ENCODE data around the gene ACAA1. TPM values are rescaled to one million over a fixed set of nuclear protein-coding genes. Genes with fewer than 3 reads are reported as not detected.
A peak's percentile ranks its signal among the peaks of the same experiment; 100 is the strongest.

The ACAA1 gene
- total RNA-seq, 2 experiments from 2014 or later = 52.2 to 64.6 TPM

DNA sequence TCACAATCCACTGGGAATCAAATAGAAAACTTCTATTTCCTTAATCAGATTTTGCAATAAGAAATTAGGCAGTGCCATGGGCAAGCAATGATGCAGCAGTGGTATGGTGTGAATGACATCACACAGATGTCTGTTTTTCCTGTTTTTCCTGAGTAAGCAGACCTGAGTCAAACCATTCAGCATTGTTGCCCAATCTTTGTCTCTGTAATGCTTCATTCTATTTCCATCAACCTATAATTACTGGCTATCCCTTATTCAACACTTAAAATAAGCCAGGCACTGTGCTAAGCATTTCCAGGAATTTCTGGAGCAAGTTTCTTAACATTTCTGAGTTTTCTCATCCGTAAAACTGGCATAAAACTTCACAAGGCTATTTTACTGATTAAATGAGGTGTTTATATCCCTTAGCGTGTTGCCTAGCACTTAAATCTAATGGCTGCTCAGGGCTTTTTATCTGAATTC lies 17.1 kb upstream of the ACAA1 start:
- H3K9me3 Mint-ChIP-seq (ENCODE audit: low read depth) = no peaks in the 10 kb centered on the region
- DNase-seq (no peak), ATAC-seq (peak; percentile 55)
- intact Hi-C loops (cut with DNase I, micrococcal nuclease) = no loop called here
- no peaks in the 10 kb centered on the region for H3K27me3 Mint-ChIP-seq
- ChIA-PET CTCF (interaction anchor here (1.0 to 1.5 kb wide), 2 partner anchors 10 to 98 kb away, joined by 3 to 7 read pairs; no protein-coding TSS in a partner anchor), POLR2A (no interaction called here)
- no peaks in the 10 kb centered on the region for H3K36me3 Mint-ChIP-seq (ENCODE audit: low read depth)
- peaks cover 31% of the 10 kb centered on the region for H3K4me1 Mint-ChIP-seq
- peak overlapping the region; percentile 19 for H3K27ac Mint-ChIP-seq
- no peak overlapping the region for H3K4me3 Mint-ChIP-seq

DNA sequence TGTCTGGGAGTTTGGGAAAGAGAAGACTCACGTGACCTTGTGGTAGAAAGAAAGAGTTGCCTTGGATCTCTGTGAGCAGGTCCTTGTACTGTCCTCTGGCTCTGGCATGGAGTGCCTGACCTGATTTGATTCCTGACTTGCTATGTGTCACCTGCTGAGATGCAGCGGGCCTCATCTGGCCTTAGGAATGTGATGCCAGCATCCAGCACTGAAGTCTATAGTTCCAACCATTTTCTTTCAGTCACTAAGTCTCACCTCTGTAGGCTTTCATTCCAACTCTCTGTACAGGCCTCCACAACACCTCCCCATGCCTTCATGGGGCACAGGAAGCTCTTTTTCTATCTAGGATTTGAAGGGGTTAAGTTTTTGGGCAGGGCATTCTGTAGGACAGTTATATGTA lies 16.3 kb upstream of the ACAA1 start:
- intact Hi-C loops (cut with DNase I, micrococcal nuclease) = no loop called here
- Mint-ChIP-seq H3K27me3 (no peaks in the 10 kb centered on the region), H3K36me3 (ENCODE audit: low read depth) (no peaks in the 10 kb centered on the region), H3K4me3 (no peak overlapping the region), H3K4me1 (peaks cover 31% of the 10 kb centered on the region), H3K27ac (no peak overlapping the region), H3K9me3 (ENCODE audit: low read depth) (no peaks in the 10 kb centered on the region)
- POLR2A ChIA-PET = interaction anchor here (0.6 kb wide), 1 partner anchor 13 kb away, joined by 3 read pairs; no protein-coding TSS in a partner anchor
- no peak for DNase-seq
- no peak for ATAC-seq
- CTCF ChIA-PET = interaction anchor here (0.5 to 1.5 kb wide), 3 partner anchors 11 to 1050 kb away, joined by 3 to 7 read pairs (median 4); partner anchors contain the start of gene ACAA1

DNA sequence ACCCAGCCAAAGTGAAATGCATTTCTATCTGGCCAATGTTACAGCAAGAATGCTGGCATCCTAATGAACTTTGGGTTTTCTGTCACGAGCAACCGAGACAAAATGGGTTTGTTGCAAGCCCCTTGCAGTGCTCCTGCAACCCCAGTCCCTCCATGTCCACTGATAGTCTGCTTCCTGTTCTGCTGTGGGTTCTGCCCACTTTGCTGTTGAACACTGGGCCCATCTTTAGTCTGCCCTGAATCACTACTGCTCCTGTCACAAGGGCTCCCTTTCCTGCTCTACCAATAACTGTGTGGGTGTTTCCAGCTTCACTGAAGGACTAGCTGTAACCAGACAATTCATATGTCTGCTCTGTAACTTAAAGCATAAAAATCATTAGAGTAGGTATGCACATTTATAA lies 15.7 kb upstream of the ACAA1 start:
- H3K4me1 Mint-ChIP-seq = peaks cover 36% of the 10 kb centered on the region
- no peak for DNase-seq
- H3K9me3 Mint-ChIP-seq (ENCODE audit: low read depth) = peaks cover 2% of the 10 kb centered on the region
- H3K36me3 Mint-ChIP-seq (ENCODE audit: low read depth) = no peaks in the 10 kb centered on the region
- CTCF ChIA-PET = interaction anchor here (1.5 kb wide), 2 partner anchors 12 to 15 kb away, joined by 4 to 7 read pairs; partner anchors contain the start of gene ACAA1
- ATAC-seq = peak; percentile 44
- H3K4me3 Mint-ChIP-seq = no peak overlapping the region
- no peak overlapping the region for H3K27ac Mint-ChIP-seq
- intact Hi-C loops (cut with DNase I, micrococcal nuclease) = no loop called here
- POLR2A ChIA-PET = interaction anchor here (0.6 kb wide), 1 partner anchor 12 kb away, joined by 3 read pairs; no protein-coding TSS in a partner anchor
- H3K27me3 Mint-ChIP-seq = no peaks in the 10 kb centered on the region

DNA sequence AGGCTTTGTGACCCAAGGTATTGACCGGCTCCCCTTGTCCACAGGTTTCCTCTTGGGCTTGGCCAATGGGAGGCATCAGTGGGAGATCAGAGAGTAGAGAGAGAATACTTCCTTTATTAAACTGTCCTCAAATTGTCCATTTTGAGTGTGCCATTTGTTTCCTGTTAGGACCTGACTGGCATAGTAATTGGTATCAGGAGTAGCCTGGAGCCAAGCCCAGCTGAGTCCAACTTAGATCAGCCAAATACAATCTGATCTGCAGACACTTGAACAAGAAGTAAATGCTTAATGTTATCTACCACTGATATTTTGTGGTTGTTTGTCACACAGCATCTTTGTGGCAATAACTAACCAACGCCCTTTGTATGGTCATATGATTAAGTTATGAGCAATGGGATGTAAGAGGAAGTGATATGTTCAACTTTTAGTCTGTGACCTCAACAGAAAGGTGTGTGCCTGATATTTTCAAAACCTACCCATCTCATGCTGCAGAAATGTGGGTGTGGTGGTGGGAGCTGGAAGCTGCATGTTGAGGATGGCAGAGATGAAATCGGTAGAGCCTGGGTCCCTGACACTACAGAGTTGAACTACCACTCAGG lies 14.8 kb upstream of the ACAA1 start:
- CTCF ChIA-PET = interaction anchor here (0.6 to 1.5 kb wide), 3 partner anchors 13 to 18 kb away, joined by 3 to 4 read pairs (median 3); partner anchors contain the start of genes ACAA1 and MYD88
- Mint-ChIP-seq H3K27ac (no peak overlapping the region), H3K4me3 (no peak overlapping the region), H3K27me3 (no peaks in the 10 kb centered on the region), H3K9me3 (ENCODE audit: low read depth) (peaks cover 2% of the 10 kb centered on the region), H3K4me1 (peaks cover 36% of the 10 kb centered on the region), H3K36me3 (ENCODE audit: low read depth) (no peaks in the 10 kb centered on the region)
- ATAC-seq = peak; percentile 57
- intact Hi-C loops (cut with DNase I, micrococcal nuclease) = loop anchor here in 1 of 2 experiments (1.0 kb wide), 1 partner anchor 13 kb away; the partner anchor contains the start of gene MYD88
- no peak for DNase-seq
- POLR2A ChIA-PET = no interaction called here

DNA sequence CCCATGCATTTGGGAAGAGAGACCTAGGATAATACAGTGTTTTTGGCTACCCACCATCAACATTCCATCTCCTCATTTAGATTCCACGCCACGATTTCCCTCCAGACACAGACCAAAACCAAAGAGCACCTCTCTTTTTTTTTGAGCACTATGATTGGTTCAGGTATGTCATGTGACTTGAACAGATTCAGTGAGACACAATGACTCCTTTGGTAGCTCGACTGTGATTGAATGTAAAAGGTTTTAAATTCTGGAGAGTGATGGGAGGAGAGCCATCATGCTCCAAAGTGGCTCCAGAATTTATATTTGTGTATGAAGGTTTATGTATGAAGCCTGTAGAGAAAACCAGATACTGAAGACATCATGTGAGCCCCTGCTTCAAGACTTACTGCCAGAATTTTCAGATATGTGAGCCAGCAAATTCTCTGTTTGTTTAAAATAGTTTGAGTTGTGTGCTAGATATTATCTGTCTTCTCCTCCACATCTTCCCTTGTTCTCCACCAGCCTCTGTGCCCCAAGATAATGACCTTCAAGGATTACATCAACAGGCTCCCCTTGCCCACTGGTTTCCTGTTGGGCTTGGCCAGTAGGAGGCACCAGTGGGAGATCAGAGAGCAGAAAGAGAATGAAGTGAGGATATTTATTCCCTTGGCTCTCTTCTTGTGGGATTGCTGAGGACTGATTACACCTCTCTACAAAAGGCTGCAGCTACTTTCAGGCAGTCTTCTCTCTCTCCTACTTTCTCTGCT lies 14.0 kb upstream of the ACAA1 start:
- no peaks in the 10 kb centered on the region for H3K36me3 Mint-ChIP-seq (ENCODE audit: low read depth)
- ChIA-PET POLR2A (no interaction called here), CTCF (no interaction called here)
- peaks cover 9% of the 10 kb centered on the region for H3K9me3 Mint-ChIP-seq (ENCODE audit: low read depth)
- no peak overlapping the region for H3K4me3 Mint-ChIP-seq
- intact Hi-C loops (cut with DNase I, micrococcal nuclease) = loop anchor here in 1 of 2 experiments (1.0 kb wide), 1 partner anchor 13 kb away; the partner anchor contains the start of gene MYD88
- DNase-seq (no peak), ATAC-seq (no peak)
- peaks cover 36% of the 10 kb centered on the region for H3K4me1 Mint-ChIP-seq
- no peaks in the 10 kb centered on the region for H3K27me3 Mint-ChIP-seq
- H3K27ac Mint-ChIP-seq = no peak overlapping the region

DNA sequence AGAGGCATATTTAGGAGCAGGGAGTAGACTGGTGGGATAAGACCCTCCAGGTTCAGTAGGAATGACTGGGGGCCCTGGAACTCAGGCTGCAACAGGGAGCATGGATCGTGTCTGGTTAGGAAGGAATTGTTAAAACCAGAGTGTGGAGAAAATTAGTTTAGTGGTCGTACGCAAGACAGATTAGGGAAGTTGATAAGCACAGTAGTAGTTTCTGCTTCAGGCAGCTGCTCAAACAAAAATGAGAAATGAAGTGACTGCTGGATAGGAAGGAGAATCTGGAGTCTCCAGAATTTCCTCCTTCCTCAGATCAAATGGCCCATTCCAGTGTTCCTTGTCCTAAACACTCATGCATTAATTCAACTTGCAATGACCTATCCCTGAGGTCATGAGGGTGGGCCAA lies 12.8 kb upstream of the ACAA1 start:
- no peak overlapping the region for H3K27ac Mint-ChIP-seq
- peaks cover 12% of the 10 kb centered on the region for H3K9me3 Mint-ChIP-seq (ENCODE audit: low read depth)
- ChIA-PET POLR2A (no interaction called here), CTCF (interaction anchor here (1.0 kb wide), 1 partner anchor 14 kb away, joined by 4 read pairs; no protein-coding TSS in a partner anchor)
- no peaks in the 10 kb centered on the region for H3K27me3 Mint-ChIP-seq
- DNase-seq = no peak
- intact Hi-C loops (cut with DNase I, micrococcal nuclease) = no loop called here
- H3K36me3 Mint-ChIP-seq (ENCODE audit: low read depth) = no peaks in the 10 kb centered on the region
- ATAC-seq = no peak
- H3K4me3 Mint-ChIP-seq = no peak overlapping the region
- H3K4me1 Mint-ChIP-seq = peaks cover 33% of the 10 kb centered on the region

DNA sequence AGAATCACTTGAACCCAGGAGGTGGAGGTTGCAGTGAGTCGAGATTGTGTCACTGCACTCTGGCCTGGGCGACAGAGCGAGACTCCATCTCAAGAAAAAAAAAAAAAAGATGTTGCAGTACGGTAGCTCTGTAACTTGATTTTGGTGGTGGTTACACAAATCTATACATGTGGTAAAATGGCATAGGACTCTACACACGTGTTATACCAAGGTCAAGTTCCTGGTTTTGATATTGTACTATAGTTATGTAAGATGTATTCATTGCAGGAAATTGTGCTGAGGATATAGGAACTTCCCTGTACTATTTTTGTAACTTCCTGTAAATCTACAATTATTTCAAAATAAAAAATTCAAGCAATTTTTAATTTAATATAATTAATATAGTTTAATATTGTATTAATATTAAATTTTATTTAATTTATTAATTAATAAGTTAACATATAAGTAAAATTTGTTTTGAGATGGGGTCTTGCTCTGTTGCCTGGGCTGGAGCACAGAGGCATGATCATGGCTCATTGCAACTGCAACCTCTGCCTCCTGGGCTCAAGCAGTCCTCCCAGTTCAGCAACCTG lies 11.5 kb upstream of the ACAA1 start:
- ATAC-seq (no peak), DNase-seq (no peak)
- CTCF ChIA-PET = interaction anchor here (0.8 to 1.0 kb wide), 2 partner anchors 16 to 23 kb away, joined by 4 read pairs; no protein-coding TSS in a partner anchor
- H3K4me1 Mint-ChIP-seq = peaks cover 31% of the 10 kb centered on the region
- H3K27ac Mint-ChIP-seq = no peak overlapping the region
- H3K9me3 Mint-ChIP-seq (ENCODE audit: low read depth) = peaks cover 12% of the 10 kb centered on the region
- intact Hi-C loops (cut with DNase I, micrococcal nuclease) = no loop called here
- H3K36me3 Mint-ChIP-seq (ENCODE audit: low read depth) = no peaks in the 10 kb centered on the region
- no peak overlapping the region for H3K4me3 Mint-ChIP-seq
- H3K27me3 Mint-ChIP-seq = no peaks in the 10 kb centered on the region
- POLR2A ChIA-PET = interaction anchor here (0.7 kb wide), 1 partner anchor 135 kb away, joined by 4 read pairs; no protein-coding TSS in a partner anchor

DNA sequence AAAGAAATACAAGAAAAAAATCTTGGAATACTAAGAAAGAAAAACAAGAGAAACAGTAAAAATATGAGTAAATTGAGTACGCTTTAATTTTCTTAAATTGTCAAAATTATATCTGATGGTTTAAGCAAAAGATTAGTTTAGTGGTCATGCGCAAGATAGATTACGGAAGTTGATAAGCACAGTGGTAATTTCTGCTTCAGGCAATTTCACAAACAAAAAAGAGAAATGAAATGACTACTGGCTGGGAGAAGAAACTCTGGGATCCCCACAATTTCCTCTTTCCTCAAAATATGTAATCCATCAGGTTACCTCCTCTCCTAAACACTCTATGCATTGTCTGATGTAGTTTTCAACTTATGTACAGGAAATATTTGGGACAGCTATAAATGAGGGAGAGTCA lies 10.5 kb upstream of the ACAA1 start:
- no peaks in the 10 kb centered on the region for H3K36me3 Mint-ChIP-seq (ENCODE audit: low read depth)
- peaks cover 12% of the 10 kb centered on the region for H3K9me3 Mint-ChIP-seq (ENCODE audit: low read depth)
- peaks cover 23% of the 10 kb centered on the region for H3K4me1 Mint-ChIP-seq
- CTCF ChIA-PET = no interaction called here
- DNase-seq (no peak), ATAC-seq (no peak)
- H3K27ac Mint-ChIP-seq = no peak overlapping the region
- H3K27me3 Mint-ChIP-seq = no peaks in the 10 kb centered on the region
- POLR2A ChIA-PET = interaction anchor here (0.6 to 0.7 kb wide), 2 partner anchors 24 to 134 kb away, joined by 3 to 4 read pairs; no protein-coding TSS in a partner anchor
- no peak overlapping the region for H3K4me3 Mint-ChIP-seq
- intact Hi-C loops (cut with DNase I, micrococcal nuclease) = no loop called here

DNA sequence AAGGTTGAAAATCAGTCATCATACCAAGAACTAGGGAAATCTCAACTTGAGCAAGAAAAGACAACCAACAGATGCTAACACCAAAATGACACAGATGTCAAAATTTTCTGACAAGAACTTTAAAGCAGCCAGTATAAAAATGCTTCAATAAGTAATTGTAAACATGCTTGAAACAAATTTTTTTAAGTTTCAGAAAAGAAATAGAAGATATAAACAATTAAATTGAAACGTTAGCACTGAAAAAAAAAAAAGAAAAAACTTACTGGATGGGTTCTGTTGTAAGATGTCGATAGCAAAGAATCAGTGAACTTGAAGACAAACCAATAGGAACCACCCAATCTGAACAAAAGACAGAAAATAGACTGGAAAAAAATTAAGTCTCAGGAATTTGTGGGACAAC lies 9.6 kb upstream of the ACAA1 start:
- intact Hi-C loops (cut with DNase I, micrococcal nuclease) = no loop called here
- POLR2A ChIA-PET = no interaction called here
- Mint-ChIP-seq H3K9me3 (ENCODE audit: low read depth) (peaks cover 12% of the 10 kb centered on the region), H3K36me3 (ENCODE audit: low read depth) (peaks cover 8% of the 10 kb centered on the region), H3K4me1 (peaks cover 19% of the 10 kb centered on the region), H3K27me3 (no peaks in the 10 kb centered on the region), H3K27ac (no peak overlapping the region), H3K4me3 (no peak overlapping the region)
- CTCF ChIA-PET = no interaction called here
- ATAC-seq = no peak
- no peak for DNase-seq

DNA sequence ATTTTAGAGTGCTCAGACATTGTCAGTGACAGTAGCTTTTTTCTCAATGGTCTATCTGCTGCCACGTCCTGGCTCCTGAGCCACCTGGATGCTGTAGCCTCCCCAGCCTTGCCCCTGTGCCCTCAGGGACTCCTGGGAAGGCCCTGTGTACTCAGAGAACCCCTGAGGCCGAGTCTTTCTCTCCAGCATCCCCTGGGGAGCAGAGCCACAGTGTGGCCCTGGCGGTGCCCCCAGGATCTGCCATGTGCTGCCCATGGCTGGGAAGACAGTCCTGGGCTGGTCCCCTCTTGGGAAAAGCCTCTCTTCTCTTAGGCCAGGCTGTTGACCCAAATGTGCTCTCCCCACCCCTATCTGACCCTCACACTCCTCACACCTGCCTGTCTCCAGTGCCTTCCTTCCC lies 6.6 kb upstream of the ACAA1 start:
- intact Hi-C loops (cut with DNase I, micrococcal nuclease) = no loop called here
- peaks cover 23% of the 10 kb centered on the region for H3K36me3 Mint-ChIP-seq (ENCODE audit: low read depth)
- ChIA-PET POLR2A (interaction anchor here (1.1 kb wide), 1 partner anchor 22 kb away, joined by 5 read pairs; the partner anchor contains the start of gene OXSR1), CTCF (no interaction called here)
- no peak overlapping the region for H3K4me3 Mint-ChIP-seq
- H3K9me3 Mint-ChIP-seq (ENCODE audit: low read depth) = peaks cover 12% of the 10 kb centered on the region
- H3K27ac Mint-ChIP-seq = no peak overlapping the region
- H3K27me3 Mint-ChIP-seq = no peaks in the 10 kb centered on the region
- H3K4me1 Mint-ChIP-seq = peaks cover 26% of the 10 kb centered on the region
- ATAC-seq (no peak), DNase-seq (no peak)

DNA sequence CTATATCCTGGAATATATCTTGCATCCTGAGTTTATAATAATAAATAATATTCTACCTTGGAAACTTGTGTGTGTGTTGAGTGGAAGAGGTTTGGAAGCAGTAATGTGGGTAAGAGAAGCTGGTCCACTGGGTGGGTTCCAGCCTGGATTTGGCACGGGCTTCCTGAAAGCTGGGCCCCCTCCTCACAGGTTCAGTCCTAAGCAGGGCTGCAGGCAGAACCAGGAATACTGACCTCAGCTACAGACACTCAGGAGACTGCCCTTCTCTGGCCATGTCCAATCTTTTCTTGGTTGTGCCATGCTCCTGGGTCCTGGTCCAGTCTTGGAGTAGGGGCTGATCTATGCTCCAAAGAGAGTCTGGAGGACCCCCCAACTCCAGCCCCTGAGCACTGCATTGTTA lies 6.0 kb upstream of the ACAA1 start:
- ChIA-PET CTCF (interaction anchor here (0.6 kb wide), 1 partner anchor 906 kb away, joined by 3 read pairs; no protein-coding TSS in a partner anchor), POLR2A (interaction anchor here (1.1 kb wide), 1 partner anchor 23 kb away, joined by 5 read pairs; the partner anchor contains the start of gene OXSR1)
- no peak overlapping the region for H3K27ac Mint-ChIP-seq
- H3K4me3 Mint-ChIP-seq = no peak overlapping the region
- no peak for ATAC-seq
- H3K36me3 Mint-ChIP-seq (ENCODE audit: low read depth) = peaks cover 23% of the 10 kb centered on the region
- intact Hi-C loops (cut with DNase I, micrococcal nuclease) = no loop called here
- no peak for DNase-seq
- H3K4me1 Mint-ChIP-seq = peaks cover 27% of the 10 kb centered on the region
- H3K9me3 Mint-ChIP-seq (ENCODE audit: low read depth) = peaks cover 12% of the 10 kb centered on the region
- H3K27me3 Mint-ChIP-seq = no peaks in the 10 kb centered on the region

All from activated CD4-positive, alpha-beta T cell treated with anti-CD3 and anti-CD28 coated beads for 36 hours (primary cell).